ENCODE measurements around the gene DYNLRB2.

GRCh38 chr16:80544326-80544725, 3.5 kb downstream of the DYNLRB2 start:
- no peak for TF ChIP-seq SP1 (IDR thresholded peaks at IDR 0.05)
- TF ChIP-seq CTCF (IDR thresholded peaks at IDR 0.05; ENCODE audit: low read depth, low read length, missing input control) = no peak
- no peak for TF ChIP-seq JUND (IDR thresholded peaks at IDR 0.05)
- no peak for TF ChIP-seq GABPA (IDR thresholded peaks at IDR 0.05 in 1 of 2, conservative IDR thresholded peaks at IDR 0.05 in 1 of 2)
- TF ChIP-seq FOXA2 (IDR thresholded peaks at IDR 0.05) = no peak
- TF ChIP-seq RAD21 (IDR thresholded peaks at IDR 0.05) = no peak
- no peak for TF ChIP-seq EGR1 (IDR thresholded peaks at IDR 0.05; ENCODE audit: low read depth in 2 of 2)
- TF ChIP-seq TAF1 (conservative IDR thresholded peaks at IDR 0.05) = no peak
- TF ChIP-seq YY1 (IDR thresholded peaks at IDR 0.05) = no peak
